IMR-90 (cell line): ENCODE results near the gene LRP1B. TPM values are rescaled to one million over a fixed set of nuclear protein-coding genes. Genes with fewer than 3 reads are reported as not detected.

Experiments
- ATAC-seq: fragments of 200-7000 bp; cut with Tn5 transposase; 2 replicates; pipeline ENCODE4 v1.9.1; 2020; ENCODE audit warnings: low read depth, mild to moderate bottlenecking, moderate library complexity
- BruUV-seq: library from RNA; stranded (reverse); fragments of 400-500 nt; replicated peaks from 2 replicates; lab custom pipeline; 2021; lab: Mats Ljungman, UMichigan
- CTCF ChIA-PET: fragments of 300-600 bp; formaldehyde crosslinking; extraction: SDS; loops from one replicate; lab custom pipeline; 2021; ENCODE audit warnings: antibody characterized with exemption; lab: Yijun Ruan, JAX
- POLR2A ChIA-PET: fragments of 300-600 bp; sonication (Branson Sonifier 250); formaldehyde crosslinking; loops from one replicate; lab custom pipeline; 2022; ENCODE audit warnings: antibody characterized with exemption; ENCODE audit not compliant: unreplicated experiment; lab: Charles Lee
- DNase-seq: peaks from one replicate; pipeline ENCODE4 v3.0.0; 2013
- H2AFZ ChIP-seq: replicated peaks from 2 replicates; pipeline ENCODE3; 2013; ENCODE audit warnings: low read length, mild to moderate bottlenecking; ENCODE audit not compliant: poor library complexity
- H2AK5ac ChIP-seq: 2 replicates; pipeline ENCODE4 v1.6.1; 2013; ENCODE audit warnings: low read depth, low read length, inconsistent platforms
- H2AK9ac ChIP-seq: replicated peaks from 2 replicates; pipeline ENCODE3; 2013; ENCODE audit warnings: mild to moderate bottlenecking, low read depth, low read length, moderate library complexity; ENCODE audit not compliant: poor library complexity
- H2BK120ac ChIP-seq: 2 replicates; pipeline ENCODE4 v1.6.1; 2013; ENCODE audit warnings: low read depth, low read length, inconsistent platforms
- H2BK15ac ChIP-seq: 3 replicates; pipeline ENCODE4 v1.6.1; 2013; ENCODE audit warnings: low read depth, low read length, inconsistent platforms
- H2BK20ac ChIP-seq: 2 replicates; pipeline ENCODE4 v1.6.1; 2013; ENCODE audit warnings: low read depth, mild to moderate bottlenecking, inconsistent platforms, low read length, moderate library complexity
- H2BK5ac ChIP-seq: 2 replicates; pipeline ENCODE4 v1.6.1; 2013; ENCODE audit warnings: mild to moderate bottlenecking, low read depth, low read length, inconsistent platforms; ENCODE audit not compliant: poor library complexity, severe bottlenecking
- H3K14ac ChIP-seq: replicated peaks from 2 replicates; pipeline ENCODE4 v1.6.1; 2013; ENCODE audit warnings: low read depth, low read length, inconsistent platforms
- H3K18ac ChIP-seq: 2 replicates; pipeline ENCODE4 v1.6.1; 2013; ENCODE audit warnings: low read depth, low read length, control low read depth
- H3K23ac ChIP-seq: 2 replicates; pipeline ENCODE4 v1.6.1; 2013; ENCODE audit warnings: low read depth, low read length, inconsistent platforms
- H3K27ac ChIP-seq: 2 replicates; pipeline ENCODE4 v1.5.1; 2013; ENCODE audit warnings: mild to moderate bottlenecking, control low read depth, low read length; ENCODE audit not compliant: insufficient read depth
- H3K27me3 ChIP-seq: 2 replicates; pipeline ENCODE4 v1.6.1; 2013; ENCODE audit warnings: low read length; ENCODE audit not compliant: control insufficient read depth, insufficient read depth
- H3K36me3 ChIP-seq: 2 replicates; pipeline ENCODE4 v1.6.1; 2013; ENCODE audit warnings: low read length, mixed read lengths; ENCODE audit not compliant: control insufficient read depth, insufficient read depth
- H3K4ac ChIP-seq: 2 replicates; pipeline ENCODE4 v1.6.1; 2013; ENCODE audit warnings: low read depth, low read length, inconsistent platforms
- H3K4me1 ChIP-seq: 2 replicates; pipeline ENCODE4 v1.6.1; 2013; ENCODE audit warnings: low read length, mixed read lengths; ENCODE audit not compliant: control insufficient read depth, insufficient read depth
- H3K4me2 ChIP-seq: 2 replicates; pipeline ENCODE4 v1.6.1; 2013; ENCODE audit warnings: low read depth, mild to moderate bottlenecking, control low read depth, low read length, moderate library complexity
- H3K4me3 ChIP-seq: 2 replicates; pipeline ENCODE4 v1.5.1; 2013; ENCODE audit warnings: low read depth, mild to moderate bottlenecking, control low read depth, low read length, moderate library complexity; ENCODE audit not compliant: insufficient read depth
- H3K56ac ChIP-seq: 2 replicates; pipeline ENCODE4 v1.6.1; 2013; ENCODE audit warnings: low read length, inconsistent platforms; ENCODE audit not compliant: insufficient read depth; ENCODE audit errors: extremely low read depth
- H3K79me1 ChIP-seq, 2 experiments: 2 replicates each; pipeline ENCODE4 v1.6.1; 2013; ENCODE audit warnings: low read length in 2 of 2, inconsistent platforms in 1 of 2, low read depth in 1 of 2
- H3K9ac ChIP-seq: 2 replicates; pipeline ENCODE4 v1.6.1; 2013; ENCODE audit warnings: low read depth, low read length, control low read depth
- H3K9me1 ChIP-seq: 2 replicates; pipeline ENCODE4 v1.6.1; 2013; ENCODE audit warnings: low read length, inconsistent platforms; ENCODE audit not compliant: insufficient read depth
- H3K9me3 ChIP-seq: 2 replicates; pipeline ENCODE4 v1.6.1; 2013; ENCODE audit warnings: low read length; ENCODE audit not compliant: control insufficient read depth, insufficient read depth
- H4K20me1 ChIP-seq: 2 replicates; pipeline ENCODE4 v1.6.1; 2013; ENCODE audit warnings: low read length, inconsistent platforms; ENCODE audit not compliant: insufficient read depth
- H4K5ac ChIP-seq: 2 replicates; pipeline ENCODE4 v1.6.1; 2013; ENCODE audit warnings: mild to moderate bottlenecking, low read depth, low read length, control low read depth
- H4K8ac ChIP-seq, 2 experiments: 2 replicates each; pipeline ENCODE4 v1.6.1; 2013; ENCODE audit warnings: low read depth in 2 of 2, low read length in 2 of 2, control low read depth in 1 of 2, inconsistent platforms in 1 of 2
- H4K91ac ChIP-seq: 2 replicates; pipeline ENCODE4 v1.6.1; 2013; ENCODE audit warnings: low read depth, low read length, inconsistent platforms; ENCODE audit not compliant: insufficient read depth
- BHLHE40 ChIP-seq: fragments of 150-350 bp; IDR thresholded peaks from 2 replicates; pipeline ENCODE4 v1.6.1; 2016; ENCODE audit warnings: mild to moderate bottlenecking, low read depth, low read length
- CEBPB ChIP-seq: IDR thresholded peaks from 2 replicates; pipeline ENCODE4 v1.6.1; 2012; ENCODE audit warnings: low read depth, low read length, improper control_type of control experiment
- CHD1 ChIP-seq: IDR thresholded peaks from 2 replicates; pipeline ENCODE4 v1.6.1; 2012; ENCODE audit warnings: low read depth, low read length, improper control_type of control experiment
- ELK1 ChIP-seq: fragments of 150-350 bp; IDR thresholded peaks from 2 replicates; pipeline ENCODE4 v1.6.1; 2016; ENCODE audit warnings: low read depth, mild to moderate bottlenecking, low read length, moderate library complexity, borderline replicate concordance
- FOS ChIP-seq: fragments of 150-350 bp; IDR thresholded peaks from 2 replicates; pipeline ENCODE4 v1.6.1; 2016; ENCODE audit warnings: low read depth, low read length
- MAFK ChIP-seq: IDR thresholded peaks from 2 replicates; pipeline ENCODE4 v1.6.1; 2012; ENCODE audit warnings: low read depth, low read length, improper control_type of control experiment
- MAZ ChIP-seq: IDR thresholded peaks from 2 replicates; pipeline ENCODE4 v1.6.1; 2012; ENCODE audit warnings: low read depth, mild to moderate bottlenecking, low read length, improper control_type of control experiment, moderate library complexity, borderline replicate concordance
- MXI1 ChIP-seq: IDR thresholded peaks from 2 replicates; pipeline ENCODE4 v1.6.1; 2012; ENCODE audit warnings: low read depth, mild to moderate bottlenecking, low read length, moderate library complexity, borderline replicate concordance
- NFE2L2 ChIP-seq: fragments of 150-350 bp; IDR thresholded peaks from 2 replicates; pipeline ENCODE4 v1.6.1; 2016; ENCODE audit warnings: low read depth, mild to moderate bottlenecking, low read length
- POLR2A ChIP-seq: IDR thresholded peaks from 2 replicates; pipeline ENCODE4 v1.6.1; 2012; ENCODE audit warnings: mild to moderate bottlenecking, low read depth, low read length
- RAD21 ChIP-seq: IDR thresholded peaks from 2 replicates; pipeline ENCODE4 v1.6.1; 2012; ENCODE audit warnings: low read length, improper control_type of control experiment
- RCOR1 ChIP-seq: IDR thresholded peaks from 2 replicates; pipeline ENCODE4 v1.6.1; 2012; ENCODE audit warnings: mild to moderate bottlenecking, low read length, improper control_type of control experiment; ENCODE audit not compliant: insufficient replicate concordance
- RFX5 ChIP-seq: IDR thresholded peaks from 2 replicates; pipeline ENCODE4 v1.8.0; 2012; ENCODE audit warnings: low read depth, mild to moderate bottlenecking, low read length, moderate library complexity
- SMC3 ChIP-seq: fragments of 150-350 bp; IDR thresholded peaks from 2 replicates; pipeline ENCODE4 v1.6.1; 2016; ENCODE audit warnings: low read depth, mild to moderate bottlenecking, antibody characterized with exemption, low read length, moderate library complexity
- WGBS, 2 experiments: methylation state at CpG; one replicate each; pipeline versions ENCODE4 v1.1.5 to v1.1.7; 2013; ENCODE audit warnings: missing lambda C conversion rate in 2 of 2; ENCODE audit not compliant: insufficient read length in 1 of 2; ENCODE audit errors: extremely low coverage in 2 of 2; 5-methylcytosine and 5-hydroxymethylcytosine counted together
- dilution Hi-C: fragments of 300-500 bp; cut with HindIII; formaldehyde crosslinking; loops from one replicate; pipeline ENCODE4 v1.14.3; 2018; ENCODE audit warnings: low sequenced_read_pairs; ENCODE audit not compliant: unreplicated experiment
- in situ Hi-C: fragments of 300-500 bp; cut with MboI; formaldehyde crosslinking; loops from 3 replicates; pipeline ENCODE4 v1.14.3; 2019; ENCODE audit warnings: low sequenced_read_pairs, inconsistent platforms, mixed read lengths
- intact Hi-C: fragments of 100-400 bp; cut with micrococcal nuclease; formaldehyde crosslinking; loops from 2 replicates; pipeline ENCODE4 v1.10.0; 2022
- polyA plus RNA-seq, 3 experiments: library from polyadenylated mRNA; depleted of rRNA; stranded (reverse); fragments of >200 nt; gene quantifications; 2 replicates each; pipeline ENCODE4 v1.2.3, GENCODE V29; 2012; ENCODE audit warnings: low replicate concordance in 1 of 3
- total RNA-seq: library from RNA; depleted of rRNA; stranded (reverse); fragments of >200 nt; gene quantifications from 2 replicates; pipeline ENCODE4 v1.2.3, GENCODE V29; 2012
- TF ChIP-seq, protein P1 (sequence below): conservative IDR thresholded peaks from 2 replicates; pipeline ENCODE4 v1.5.1; 2012; ENCODE audit warnings: mild to moderate bottlenecking, low read depth, low read length, improper control_type of control experiment
- TF ChIP-seq, protein P2 (sequence below): fragments of 150-350 bp; IDR thresholded peaks from 2 replicates; pipeline ENCODE4 v1.6.1; 2017; ENCODE audit warnings: mild to moderate bottlenecking, antibody characterized with exemption, low read length, low read depth

Gene LRP1B
- total and polyA plus RNA-seq, 2 of the 4 experiments (the other 2 are of a cell fraction) = under 0.01 to 0.02 TPM

DNA sequence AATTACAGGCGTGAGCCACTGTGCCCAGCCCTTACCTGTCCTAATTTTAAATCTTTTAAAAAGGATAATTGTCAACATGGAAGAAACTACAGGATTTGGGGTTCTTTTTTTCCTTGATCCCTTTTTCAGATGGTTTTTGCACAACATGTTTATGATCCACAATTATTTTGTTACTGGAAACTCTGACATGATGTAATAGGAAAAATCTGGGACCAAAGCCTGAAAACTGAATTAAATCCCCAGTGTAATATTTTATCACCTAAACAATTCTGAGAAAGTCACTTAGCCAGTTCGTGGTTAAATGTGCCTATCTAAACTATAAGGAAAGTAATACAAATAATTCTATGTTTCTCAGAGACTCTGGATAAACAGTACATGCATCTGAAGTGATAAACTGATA lies 1649.7 kb downstream of the LRP1B start:
- H3K79me1 ChIP-seq = no peaks in the 10 kb centered on the region
- no peak overlapping the region for H3K4ac ChIP-seq
- DNase-seq = no peak
- H2AK5ac ChIP-seq = no peak overlapping the region
- no peak overlapping the region for H4K8ac ChIP-seq
- no peak overlapping the region for H2BK120ac ChIP-seq
- H2BK20ac ChIP-seq = no peak overlapping the region
- intact Hi-C loops = no loop called here
- no peaks in the 10 kb centered on the region for H3K4me1 ChIP-seq
- no peak overlapping the region for H2AK9ac ChIP-seq
- CTCF ChIA-PET = no interaction called here
- H3K18ac ChIP-seq = no peak overlapping the region
- H2BK5ac ChIP-seq = no peak overlapping the region
- no peak overlapping the region for H4K91ac ChIP-seq
- no peaks in the 10 kb centered on the region for H3K9me1 ChIP-seq
- no peak for ATAC-seq
- H3K4me2 ChIP-seq = no peak overlapping the region
- H3K27me3 ChIP-seq = no peaks in the 10 kb centered on the region
- no peaks in the 10 kb centered on the region for H3K36me3 ChIP-seq
- no peaks in the 10 kb centered on the region for H3K9me3 ChIP-seq
- H2BK15ac ChIP-seq = no peak overlapping the region
- H3K23ac ChIP-seq = no peak overlapping the region
- no peak for TF ChIP-seq RCOR1
- no peak for TF ChIP-seq RFX5
- no peak for TF ChIP-seq BHLHE40
- no peak for TF ChIP-seq CHD1
- TF ChIP-seq FOS = no peak
- TF ChIP-seq MXI1 = no peak
- no peak for TF ChIP-seq MAZ
- TF ChIP-seq MAFK = no peak
- no peak for TF ChIP-seq RAD21
- no peak for TF ChIP-seq CEBPB
- TF ChIP-seq, protein P1, sequence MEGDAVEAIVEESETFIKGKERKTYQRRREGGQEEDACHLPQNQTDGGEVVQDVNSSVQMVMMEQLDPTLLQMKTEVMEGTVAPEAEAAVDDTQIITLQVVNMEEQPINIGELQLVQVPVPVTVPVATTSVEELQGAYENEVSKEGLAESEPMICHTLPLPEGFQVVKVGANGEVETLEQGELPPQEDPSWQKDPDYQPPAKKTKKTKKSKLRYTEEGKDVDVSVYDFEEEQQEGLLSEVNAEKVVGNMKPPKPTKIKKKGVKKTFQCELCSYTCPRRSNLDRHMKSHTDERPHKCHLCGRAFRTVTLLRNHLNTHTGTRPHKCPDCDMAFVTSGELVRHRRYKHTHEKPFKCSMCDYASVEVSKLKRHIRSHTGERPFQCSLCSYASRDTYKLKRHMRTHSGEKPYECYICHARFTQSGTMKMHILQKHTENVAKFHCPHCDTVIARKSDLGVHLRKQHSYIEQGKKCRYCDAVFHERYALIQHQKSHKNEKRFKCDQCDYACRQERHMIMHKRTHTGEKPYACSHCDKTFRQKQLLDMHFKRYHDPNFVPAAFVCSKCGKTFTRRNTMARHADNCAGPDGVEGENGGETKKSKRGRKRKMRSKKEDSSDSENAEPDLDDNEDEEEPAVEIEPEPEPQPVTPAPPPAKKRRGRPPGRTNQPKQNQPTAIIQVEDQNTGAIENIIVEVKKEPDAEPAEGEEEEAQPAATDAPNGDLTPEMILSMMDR = no peak
- no peak for TF ChIP-seq ELK1
- no peak for TF ChIP-seq NFE2L2
- no peak for TF ChIP-seq POLR2A
- no peak for TF ChIP-seq SMC3
- TF ChIP-seq, protein P2, sequence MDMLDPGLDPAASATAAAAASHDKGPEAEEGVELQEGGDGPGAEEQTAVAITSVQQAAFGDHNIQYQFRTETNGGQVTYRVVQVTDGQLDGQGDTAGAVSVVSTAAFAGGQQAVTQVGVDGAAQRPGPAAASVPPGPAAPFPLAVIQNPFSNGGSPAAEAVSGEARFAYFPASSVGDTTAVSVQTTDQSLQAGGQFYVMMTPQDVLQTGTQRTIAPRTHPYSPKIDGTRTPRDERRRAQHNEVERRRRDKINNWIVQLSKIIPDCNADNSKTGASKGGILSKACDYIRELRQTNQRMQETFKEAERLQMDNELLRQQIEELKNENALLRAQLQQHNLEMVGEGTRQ = no peak
- no peak overlapping the region for H3K9ac ChIP-seq
- POLR2A ChIA-PET = no interaction called here
- H2AFZ ChIP-seq = no peak overlapping the region
- no peak overlapping the region for H3K4me3 ChIP-seq
- WGBS, 2 experiments = no CpG with 5 or more reads among the region's 2 CpGs
- dilution Hi-C loops = no loop called here
- BruUV-seq = no TSS peak
- no peak overlapping the region for H3K27ac ChIP-seq
- no peak overlapping the region for H3K14ac ChIP-seq
- H4K20me1 ChIP-seq = no peaks in the 10 kb centered on the region
- in situ Hi-C loops = no loop called here
- H4K5ac ChIP-seq = no peak overlapping the region
- no peak overlapping the region for H3K56ac ChIP-seq
